Activated CD4-positive, alpha-beta T cell treated with anti-CD3 and anti-CD28 coated beads, Interleukin-2, amount 50 U/mL, for 48 hours (primary cell): ENCODE results near the gene ARL10.
"Not testable (repeated sequence)": the region's sequence is repeated elsewhere in the genome, so short reads cannot be mapped to it uniquely, and the experiment has no call there.

ENCODE experiments used
- DNase-seq, 2 experiments: peaks; one replicate each; pipeline ENCODE4 v3.0.0-alpha.2; 2020

Gene ARL10

GRCh38 chr5:176389135-176390123, 24.1 kb downstream of the ARL10 start:
- no peak for DNase-seq

GRCh38 chr5:176391479-176391878, 26.2 kb downstream of the ARL10 start:
- DNase-seq: no peak

- no peak for DNase-seq
Observed at GRCh38 chr5:176391999-176392398, 26.7 kb downstream of the ARL10 start.

GRCh38 chr5:176392526-176392925, 27.2 kb downstream of the ARL10 start:
- DNase-seq: no peak

- DNase-seq: no peak
Observed at GRCh38 chr5:176394096-176394495, 28.8 kb downstream of the ARL10 start.

- no peak for DNase-seq
Observed at GRCh38 chr5:176394881-176395675, 29.8 kb downstream of the ARL10 start.

GRCh38 chr5:176396330-176396729, 31.0 kb downstream of the ARL10 start:
- no peak for DNase-seq

- DNase-seq: no peak
Observed at GRCh38 chr5:176397736-176398420, 32.6 kb downstream of the ARL10 start.

- no peak for DNase-seq
Observed at GRCh38 chr5:176400382-176401156, 35.3 kb downstream of the ARL10 start.

GRCh38 chr5:176401281-176402205, 36.3 kb downstream of the ARL10 start:
- DNase-seq: no peak

- DNase-seq: no peak
Observed at GRCh38 chr5:176405656-176406435, 40.6 kb downstream of the ARL10 start.

- no peak for DNase-seq
Observed at GRCh38 chr5:176406436-176407052, 41.3 kb downstream of the ARL10 start.

GRCh38 chr5:176407456-176408251, 42.4 kb downstream of the ARL10 start:
- no peak for DNase-seq

GRCh38 chr5:176408252-176408573, 42.9 kb downstream of the ARL10 start:
- not testable (repeated sequence) for DNase-seq

- DNase-seq: no peak
Observed at GRCh38 chr5:176408590-176408989, 43.3 kb downstream of the ARL10 start.

- DNase-seq: no peak
Observed at GRCh38 chr5:176409765-176410164, 44.5 kb downstream of the ARL10 start.

- DNase-seq: no peak
Observed at GRCh38 chr5:176410486-176411180, 45.3 kb downstream of the ARL10 start.

GRCh38 chr5:176412517-176413254, 47.4 kb downstream of the ARL10 start:
- no peak for DNase-seq
